GM18499 (cell line): ENCODE data around the gene PPP1R7.
"Not testable (repeated sequence)": the region's sequence is repeated elsewhere in the genome, so short reads cannot be mapped to it uniquely, and the experiment has no call there.

Source experiments
- ATAC-seq: cut with Tn5 transposase; IDR thresholded peaks from one replicate; pipeline ENCODE4 v1.9.1; 2021; ENCODE audit warnings: moderate number of reproducible peaks; ENCODE audit not compliant: insufficient read depth, unreplicated experiment

The PPP1R7 gene

DNA sequence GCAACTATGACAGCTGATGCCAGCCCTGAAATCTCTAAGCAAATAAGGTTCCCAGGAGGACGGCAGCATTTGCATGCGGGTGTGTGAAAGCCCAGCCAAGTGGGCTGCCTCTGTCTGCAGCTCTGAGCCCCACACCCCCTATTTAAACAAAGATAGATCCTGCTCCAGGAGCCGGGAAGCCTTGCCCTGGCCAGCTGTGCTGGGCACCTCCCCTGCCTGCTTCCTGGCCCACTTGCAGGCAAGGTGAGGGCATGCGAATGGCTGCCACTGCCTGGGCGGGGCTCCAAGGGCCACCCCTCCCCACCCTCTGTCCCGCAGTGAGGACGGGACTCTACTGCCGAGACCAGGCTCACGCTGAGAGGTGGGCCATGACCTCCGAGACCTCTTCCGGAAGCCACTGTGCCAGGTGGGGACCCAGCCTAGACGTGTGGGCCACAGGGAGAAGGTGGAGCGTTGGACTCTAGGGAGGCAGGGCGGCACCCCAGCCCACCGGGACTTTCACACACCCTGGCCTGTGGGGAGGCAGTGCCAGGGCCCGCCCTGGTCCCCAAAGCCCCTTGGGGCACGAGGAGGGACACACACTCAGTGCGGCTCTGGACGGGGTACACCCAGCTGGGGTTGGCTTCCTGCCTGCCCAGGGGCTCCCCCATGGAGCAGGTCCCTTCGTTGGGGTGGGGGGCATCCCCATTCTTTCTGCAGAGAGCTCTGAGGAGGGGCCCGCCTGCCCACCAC, 38.3 kb downstream of the PPP1R7 start, which contains the start of gene ANO7:
TSS of gene ANO7 (plus strand) at position 317 of the 732 bp plus-strand sequence. CDS start 1,387 bp downstream, outside the sequence.
- no peak for ATAC-seq

GRCh38 chr2:241189093-241189855, 39.0 kb downstream of the PPP1R7 start:
- no peak for ATAC-seq

- ATAC-seq: no peak
Measured at GRCh38 chr2:241189856-241190201, 39.6 kb downstream of the PPP1R7 start.

DNA sequence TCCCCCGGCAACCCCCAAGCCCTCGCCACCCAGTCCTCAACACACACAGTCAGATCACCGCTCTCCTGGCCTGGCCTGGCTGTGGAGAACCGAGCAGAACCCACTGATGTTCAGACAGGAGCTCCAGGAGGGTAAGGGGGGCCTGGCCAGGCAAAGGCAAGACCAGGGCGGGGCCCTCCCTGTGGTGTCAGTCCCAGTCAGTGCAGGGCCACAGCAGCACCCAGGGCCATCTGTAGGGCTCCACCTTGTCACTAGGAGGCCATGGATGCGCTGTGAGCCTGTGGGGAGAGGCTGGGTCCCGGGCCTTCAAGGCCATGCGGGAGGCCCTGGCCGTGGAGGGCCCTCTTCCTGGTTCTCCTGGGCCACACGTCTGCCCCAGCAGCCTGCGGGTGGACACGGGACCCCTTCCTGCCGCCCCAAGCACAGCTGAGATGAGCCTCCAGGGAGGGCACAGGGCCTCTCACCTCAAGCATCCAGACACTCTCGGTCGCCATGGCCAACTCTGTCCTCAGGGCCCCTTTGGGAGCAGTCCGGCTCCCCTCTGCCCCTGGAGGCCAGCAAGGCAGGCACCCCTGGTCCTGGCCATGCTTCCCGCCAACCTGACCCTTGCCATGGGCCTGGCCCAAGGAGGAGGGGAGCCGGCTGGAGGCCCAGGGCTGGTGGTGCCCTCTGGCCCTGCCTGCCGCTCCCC, 40.2 kb downstream of the PPP1R7 start:
- ATAC-seq: no peak

GRCh38 chr2:241191081-241191480, 40.8 kb downstream of the PPP1R7 start:
- ATAC-seq: no peak

DNA sequence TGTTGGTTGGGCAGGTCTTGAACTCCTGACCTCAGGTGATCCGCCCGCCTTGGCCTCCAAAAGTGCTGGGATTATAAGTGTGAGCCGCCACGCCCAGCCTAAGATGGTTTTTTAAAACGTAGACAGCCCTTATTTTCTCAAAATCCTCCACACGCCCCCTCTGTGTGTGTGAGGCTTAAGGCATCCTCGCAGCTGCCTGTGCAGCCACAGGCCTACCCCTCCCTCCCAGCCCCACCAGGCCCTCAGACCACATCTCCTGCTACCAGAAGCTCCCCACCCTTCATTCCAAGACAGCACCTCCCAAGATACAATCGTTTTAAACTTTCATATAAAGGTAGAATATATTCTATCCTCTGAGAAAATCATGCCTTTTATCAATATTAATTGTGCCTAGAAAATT, 43.0 kb downstream of the PPP1R7 start:
- no peak for ATAC-seq

- no peak for ATAC-seq
Measured at GRCh38 chr2:241194811-241195210, 44.5 kb downstream of the PPP1R7 start.

- ATAC-seq: no peak
Measured at GRCh38 chr2:241195506-241196130, 45.4 kb downstream of the PPP1R7 start.

GRCh38 chr2:241197246-241197645, 47.0 kb downstream of the PPP1R7 start:
- ATAC-seq: not testable (repeated sequence)

- no peak for ATAC-seq
Measured at GRCh38 chr2:241197947-241198346, 47.7 kb downstream of the PPP1R7 start.

DNA sequence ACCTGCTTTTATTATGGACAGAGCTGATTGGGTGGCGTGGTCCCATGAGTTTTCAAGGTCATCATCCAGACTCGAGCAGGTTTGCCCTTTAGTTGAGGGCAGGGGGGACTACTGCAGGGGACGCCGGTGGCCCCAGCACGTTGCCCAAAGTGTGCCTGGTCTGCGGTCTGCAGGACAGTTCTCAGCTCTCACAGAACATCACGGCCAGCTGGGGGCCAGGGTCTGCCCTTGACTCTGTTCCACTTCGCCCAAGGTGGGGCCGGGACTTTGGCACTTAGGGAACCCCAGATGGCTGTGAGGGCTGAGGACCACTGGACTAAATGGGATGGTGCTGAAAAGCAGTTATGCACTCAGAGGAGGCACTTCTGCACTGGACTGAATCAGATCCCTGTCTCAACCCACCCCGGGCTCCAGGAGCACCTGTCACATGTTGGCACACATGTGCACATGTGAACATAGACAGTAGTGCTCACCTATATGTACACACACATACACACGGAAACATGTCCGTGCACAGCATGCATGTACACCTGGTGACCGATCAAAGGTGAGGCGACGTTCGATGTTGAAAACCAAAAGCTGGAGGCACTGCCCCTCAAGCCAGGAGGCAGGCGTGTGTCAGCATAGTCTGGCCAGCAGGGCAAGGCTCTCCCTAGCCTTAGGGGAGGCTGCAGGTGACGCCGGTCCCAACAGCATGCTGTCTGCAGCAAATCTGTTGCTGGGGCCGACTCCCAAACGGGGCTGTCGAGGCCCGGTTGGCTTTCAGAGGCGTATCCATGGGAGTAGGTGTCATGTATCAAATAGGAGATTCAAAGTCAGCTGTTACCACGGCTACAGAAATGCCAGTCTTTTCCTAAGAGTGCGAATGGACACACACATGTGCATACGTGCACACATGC, 48.4 kb downstream of the PPP1R7 start:
- no peak for ATAC-seq

DNA sequence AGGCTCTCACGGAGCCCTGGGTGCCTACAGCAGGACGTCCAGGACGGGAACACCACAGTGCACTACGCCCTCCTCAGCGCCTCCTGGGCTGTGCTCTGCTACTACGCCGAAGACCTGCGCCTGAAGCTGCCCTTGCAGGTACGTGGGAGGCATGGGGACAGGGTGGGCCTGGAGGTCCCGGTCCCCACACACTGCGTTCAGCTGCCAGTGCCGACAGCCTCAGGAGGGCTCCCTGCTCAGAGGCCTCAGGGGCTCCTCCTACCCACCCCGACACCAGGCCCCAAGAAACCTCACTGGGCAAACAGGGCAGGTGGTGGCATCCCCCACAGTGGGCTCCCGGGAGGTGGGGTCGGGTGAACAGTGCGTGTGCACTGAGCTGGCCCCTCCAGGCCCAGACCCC, 49.0 kb downstream of the PPP1R7 start:
- no peak for ATAC-seq

GRCh38 chr2:241199897-241200821, 49.9 kb downstream of the PPP1R7 start:
- ATAC-seq: no peak

DNA sequence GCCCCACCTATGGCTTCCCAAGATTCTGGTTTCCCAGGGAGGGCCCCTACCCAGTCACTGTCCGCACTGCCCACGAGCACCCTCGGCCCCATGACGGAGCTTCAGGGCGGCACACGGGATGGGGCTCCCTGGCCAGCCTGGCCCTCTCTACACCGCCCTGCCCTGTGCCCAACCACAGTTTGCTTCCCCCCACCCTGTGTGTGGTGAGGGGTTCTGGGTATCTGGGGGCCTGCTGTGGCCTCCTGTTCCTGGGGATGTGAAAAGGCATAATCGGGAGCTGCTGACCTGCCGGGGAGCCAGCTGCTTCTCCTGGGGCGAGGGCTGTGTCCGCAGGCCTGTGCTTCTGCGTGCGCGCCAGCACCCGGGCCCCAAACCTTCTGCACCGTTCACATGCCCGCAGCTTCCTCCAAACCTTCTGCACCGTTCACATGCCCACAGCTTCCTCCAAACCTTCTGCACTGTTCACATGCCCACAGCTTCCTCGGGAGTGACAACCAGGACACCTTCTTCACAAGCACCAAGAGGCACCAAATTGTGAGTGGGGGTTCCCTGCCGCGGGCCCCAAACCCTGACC, 50.6 kb downstream of the PPP1R7 start:
- no peak for ATAC-seq

DNA sequence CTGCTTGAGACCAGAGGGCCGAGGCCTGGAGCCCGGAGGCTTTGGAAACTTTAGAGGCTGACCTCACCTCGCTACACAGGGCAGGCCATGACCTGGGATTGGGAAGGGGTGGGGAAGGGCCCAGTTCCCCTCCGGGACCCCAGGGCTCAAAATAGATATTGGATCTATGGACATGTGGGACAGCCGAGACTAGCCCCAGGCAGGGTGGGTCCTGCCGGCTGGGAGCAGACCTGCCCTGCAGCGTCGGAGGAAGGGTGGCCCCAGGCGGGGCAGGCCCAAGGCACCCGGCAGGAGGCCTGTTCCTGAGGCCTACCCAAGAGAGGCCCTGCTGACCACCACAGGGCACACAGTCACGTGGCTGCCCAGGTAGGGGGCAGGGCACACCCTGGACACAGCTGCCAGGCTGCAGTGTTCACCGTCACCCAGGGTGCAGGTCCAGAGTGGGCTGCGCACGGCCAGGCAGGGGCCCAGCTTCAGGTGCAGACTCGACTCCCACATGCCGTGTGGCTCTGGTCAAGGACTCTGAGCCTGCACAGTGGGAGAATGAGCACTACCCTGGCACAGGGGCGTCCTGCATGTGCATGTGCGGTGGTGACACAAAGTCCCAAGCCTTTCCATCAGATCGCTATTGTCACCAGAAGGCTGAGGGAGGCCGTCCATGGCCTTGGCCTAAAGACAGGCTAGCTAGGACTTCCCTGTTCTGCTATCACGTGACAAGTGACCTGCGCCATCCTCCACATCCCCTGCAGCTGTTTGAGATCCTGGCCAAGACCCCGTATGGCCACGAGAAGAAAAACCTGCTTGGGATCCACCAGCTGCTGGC, 51.4 kb downstream of the PPP1R7 start:
- ATAC-seq: no peak

GRCh38 chr2:241202268-241202585, 52.0 kb downstream of the PPP1R7 start:
- no peak for ATAC-seq

- no peak for ATAC-seq
Measured at GRCh38 chr2:241202681-241203080, 52.4 kb downstream of the PPP1R7 start.
